ENCODE data around the gene SLC34A1. TPM values are rescaled to one million over a fixed set of nuclear protein-coding genes. Genes with fewer than 3 reads are reported as not detected.

SLC34A1 gene
- total RNA-seq, 4 donors from 2014 or later = not detected

GRCh38 chr5:177385720-177386119 is 1.5 kb downstream of the SLC34A1 start:
- H3K27me3 ChIP-seq = no peaks in the 10 kb centered on the region
- no peaks in the 10 kb centered on the region for H3K9me3 ChIP-seq
- ATAC-seq (no peak), DNase-seq (no peak)
- TF ChIP-seq POLR2A (IDR thresholded peaks at IDR 0.05) = no peak
- no peak for TF ChIP-seq CTCF (IDR thresholded peaks at IDR 0.05 in 4 of 5, conservative IDR thresholded peaks at IDR 0.05 in 1 of 5)
- no peak overlapping the region for H3K27ac ChIP-seq
- H3K4me1 ChIP-seq = peaks cover 4 to 9% of the 10 kb centered on the region in 2 donors
- in situ Hi-C loops (cut with MboI; ENCODE audit: low sequenced_read_pairs in 4 of 4) (loop anchor here in 2 of 4 donors (10.0 to 25.0 kb wide), 2 partner anchors 119 to 127 kb away; partner anchors contain the start of genes DOK3 (in 2 of the 2) and DDX41 (in 1 of the 2)), intact Hi-C loops (cut with DNase I; ENCODE audit: low total_unique reads) (no loop called here)
- no peaks in the 10 kb centered on the region for H3K36me3 ChIP-seq
- H3K4me3 ChIP-seq = no peak overlapping the region

DNA sequence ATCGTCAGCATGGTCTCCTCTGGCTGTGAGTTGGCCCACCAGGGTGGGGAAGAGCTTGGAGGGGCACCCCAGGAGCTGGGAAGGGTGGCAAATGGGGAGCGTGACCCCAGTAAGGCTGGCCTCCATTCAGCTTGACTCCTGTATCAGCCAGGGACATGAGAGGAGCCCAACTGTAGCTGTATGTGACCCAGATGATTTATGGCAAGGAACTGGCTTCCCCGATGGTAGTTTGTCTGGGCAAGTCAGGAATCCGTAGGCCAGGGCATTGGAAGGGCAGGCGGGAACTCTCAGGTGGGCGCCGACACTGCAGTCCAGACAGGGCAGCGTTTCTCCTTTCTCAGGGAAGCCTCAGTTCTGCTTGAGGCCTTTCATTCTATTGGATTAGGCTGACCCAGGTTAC is 2.3 kb downstream of the SLC34A1 start:
- H3K9me3 ChIP-seq = no peaks in the 10 kb centered on the region
- TF ChIP-seq CTCF (IDR thresholded peaks at IDR 0.05 in 4 of 5, conservative IDR thresholded peaks at IDR 0.05 in 1 of 5) = no peak
- TF ChIP-seq POLR2A (IDR thresholded peaks at IDR 0.05) = no peak
- intact Hi-C loops (cut with DNase I; ENCODE audit: low total_unique reads) (no loop called here), in situ Hi-C loops (cut with MboI; ENCODE audit: low sequenced_read_pairs in 4 of 4) (loop anchor here in 2 of 4 donors (10.0 to 25.0 kb wide), 2 partner anchors 118 to 126 kb away; partner anchors contain the start of genes DOK3 (in 2 of the 2) and DDX41 (in 1 of the 2))
- no peak for ATAC-seq
- no peak overlapping the region for H3K27ac ChIP-seq
- H3K4me1 ChIP-seq = peaks cover under 1 to 2% of the 10 kb centered on the region in 2 donors
- DNase-seq = no peak
- no peaks in the 10 kb centered on the region for H3K36me3 ChIP-seq
- H3K4me3 ChIP-seq = no peak overlapping the region
- H3K27me3 ChIP-seq = no peaks in the 10 kb centered on the region

- H3K27me3 ChIP-seq = no peaks in the 10 kb centered on the region
- H3K4me3 ChIP-seq = no peak overlapping the region
- DNase-seq (no peak), ATAC-seq (no peak)
- TF ChIP-seq POLR2A (IDR thresholded peaks at IDR 0.05) (no peak), CTCF (IDR thresholded peaks at IDR 0.05 in 4 of 5, conservative IDR thresholded peaks at IDR 0.05 in 1 of 5) (no peak)
- no peaks in the 10 kb centered on the region for H3K36me3 ChIP-seq
- in situ Hi-C loops (cut with MboI; ENCODE audit: low sequenced_read_pairs in 4 of 4) (loop anchor here in 2 of 4 donors (10.0 to 25.0 kb wide), 2 partner anchors 117 to 125 kb away; partner anchors contain the start of genes DOK3 (in 2 of the 2) and DDX41 (in 1 of the 2)), intact Hi-C loops (cut with DNase I; ENCODE audit: low total_unique reads) (no loop called here)
- no peaks in the 10 kb centered on the region for H3K9me3 ChIP-seq
- H3K27ac ChIP-seq = no peak overlapping the region
- no peaks in the 10 kb centered on the region for H3K4me1 ChIP-seq
These were observed 3.2 kb downstream of the SLC34A1 start for GRCh38 chr5:177387405-177387804.

DNA sequence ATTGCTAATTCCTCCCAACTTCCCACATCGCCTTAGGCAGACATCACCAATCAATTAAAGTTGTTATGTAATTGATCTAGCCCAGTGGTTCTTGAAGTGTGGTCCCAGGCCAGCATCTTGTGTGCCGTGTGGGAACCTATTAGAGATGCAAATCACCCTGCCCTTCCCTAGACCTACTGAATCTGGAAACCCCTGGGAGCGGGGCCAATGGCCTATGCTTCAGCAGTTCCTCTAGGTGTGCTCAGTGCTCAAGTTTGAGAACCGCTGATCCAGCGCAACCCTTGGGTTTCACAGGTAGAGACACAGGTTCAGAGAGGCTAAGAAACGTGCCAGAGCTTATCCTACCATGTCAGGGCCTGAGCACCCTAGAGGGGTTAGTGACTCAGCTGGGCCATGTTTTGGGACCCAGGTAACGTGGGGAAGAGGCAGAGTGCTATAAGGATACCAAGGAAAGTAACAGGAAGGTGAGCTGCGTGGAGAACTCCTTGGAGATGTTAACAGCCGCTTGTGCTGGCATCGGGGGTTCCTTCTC is 4.4 kb downstream of the SLC34A1 start:
- Histone ChIP-seq H3K9me3 (no peaks in the 10 kb centered on the region), H3K27ac (no peak overlapping the region), H3K27me3 (no peaks in the 10 kb centered on the region), H3K36me3 (no peaks in the 10 kb centered on the region), H3K4me3 (no peak overlapping the region), H3K4me1 (no peaks in the 10 kb centered on the region)
- intact Hi-C loops (cut with DNase I; ENCODE audit: low total_unique reads) (no loop called here), in situ Hi-C loops (cut with MboI; ENCODE audit: low sequenced_read_pairs in 4 of 4) (loop anchor here in 2 of 4 donors (10.0 to 25.0 kb wide), 2 partner anchors 116 to 124 kb away; partner anchors contain the start of genes DOK3 (in 2 of the 2) and DDX41 (in 1 of the 2))
- no peak for DNase-seq
- no peak for TF ChIP-seq CTCF (IDR thresholded peaks at IDR 0.05 in 4 of 5, conservative IDR thresholded peaks at IDR 0.05 in 1 of 5)
- no peak for TF ChIP-seq POLR2A (IDR thresholded peaks at IDR 0.05)
- no peak for ATAC-seq
